ENCODE results near the gene LRP1-AS. TPM values are rescaled to one million over a fixed set of nuclear protein-coding genes. Genes with fewer than 3 reads are reported as not detected.

LRP1-AS gene
- total RNA-seq, 1 experiment from 2014 or later, result not detected

- Mint-ChIP-seq H3K27me3 (ENCODE audit: low read depth) (no peaks in the 10 kb centered on the region), H3K4me3 (no peak overlapping the region), H3K27ac (no peak overlapping the region; the same call in 1 of the 2 replicates), H3K4me1 (no peaks in the 10 kb centered on the region), H3K9me3 (no peaks in the 10 kb centered on the region), H3K36me3 (peaks cover 61% of the 10 kb centered on the region)
- CTCF ChIA-PET, result interaction anchor here (0.6 to 1.8 kb wide), 3 partner anchors 13 to 38 kb away, joined by 3 to 10 read pairs (median 5); no protein-coding TSS in a partner anchor
- ATAC-seq (no peak), DNase-seq (ENCODE audit: low spot score) (no peak)
- TF ChIP-seq IRF2 (CRISPR knock-in tag; IDR thresholded peaks at IDR 0.05; ENCODE audit: borderline replicate concordance, low read depth) (no peak), ZNF532 (CRISPR knock-in tag; IDR thresholded peaks at IDR 0.05; ENCODE audit: borderline replicate concordance) (no peak), E2F1 (CRISPR knock-in tag; IDR thresholded peaks at IDR 0.05) (no peak), ESRRA (CRISPR knock-in tag; IDR thresholded peaks at IDR 0.05; ENCODE audit: borderline replicate concordance) (no peak), ZMAT4 (CRISPR knock-in tag; IDR thresholded peaks at IDR 0.05) (no peak), CBFB (CRISPR knock-in tag; IDR thresholded peaks at IDR 0.05; ENCODE audit: low read depth) (no peak), ARID4B (CRISPR knock-in tag; IDR thresholded peaks at IDR 0.05; ENCODE audit: borderline replicate concordance) (no peak), PRRX2 (CRISPR knock-in tag; IDR thresholded peaks at IDR 0.05) (no peak)
- POLR2A ChIA-PET, result interaction anchor here (0.8 kb wide), 1 partner anchor 19 kb away, joined by 3 read pairs; no protein-coding TSS in a partner anchor
Observed at GRCh38 chr12:57168058-57168457, 20.6 kb upstream of the LRP1-AS start.

GRCh38 chr12:57166971-57167371, 19.6 kb upstream of the LRP1-AS start:
- DNase-seq (ENCODE audit: low spot score), result no peak
- no peak overlapping the region for H3K27ac Mint-ChIP-seq
- no peaks in the 10 kb centered on the region for H3K4me1 Mint-ChIP-seq
- ChIA-PET CTCF (interaction anchor here (1.3 to 1.8 kb wide), 2 partner anchors 9 to 37 kb away, joined by 5 to 6 read pairs; no protein-coding TSS in a partner anchor), POLR2A (no interaction called here)
- H3K27me3 Mint-ChIP-seq (ENCODE audit: low read depth), result no peaks in the 10 kb centered on the region
- TF ChIP-seq GRHL2 (CRISPR knock-in tag; IDR thresholded peaks at IDR 0.05; ENCODE audit: insufficient replicate concordance, severe bottlenecking) (no peak), AFF4 (CRISPR knock-in tag; IDR thresholded peaks at IDR 0.05; ENCODE audit: borderline replicate concordance) (no peak), ZNF317 (CRISPR knock-in tag; IDR thresholded peaks at IDR 0.05; ENCODE audit: borderline replicate concordance, low read depth) (no peak), ZBTB43 (CRISPR knock-in tag; IDR thresholded peaks at IDR 0.05) (no peak), KAT7 (CRISPR knock-in tag; IDR thresholded peaks at IDR 0.05; ENCODE audit: borderline replicate concordance) (no peak), E2F1 (CRISPR knock-in tag; IDR thresholded peaks at IDR 0.05) (no peak)
- H3K36me3 Mint-ChIP-seq, result peaks cover 63% of the 10 kb centered on the region
- no peak for ATAC-seq
- H3K9me3 Mint-ChIP-seq, result no peaks in the 10 kb centered on the region
- no peak overlapping the region for H3K4me3 Mint-ChIP-seq

Data from WTC11 (cell line).